H9 (cell line): Measurements from ENCODE around the gene JMJD1C. TPM values are rescaled to one million over a fixed set of nuclear protein-coding genes. Genes with fewer than 3 reads are reported as not detected.

Experiments used
- DNase-seq: peaks from one replicate; pipeline ENCODE4 v3.0.0-alpha.2; 2017
- H2AFZ ChIP-seq: one replicate; pipeline ENCODE4 v1.6.1; 2013; ENCODE audit warnings: mild to moderate bottlenecking, low read length, control low read depth, moderate library complexity
- H2AK5ac ChIP-seq: 2 replicates; pipeline ENCODE4 v1.6.1; 2013; ENCODE audit warnings: low read length, control low read depth, mixed read lengths; ENCODE audit not compliant: insufficient read length
- H2BK120ac ChIP-seq: one replicate; pipeline ENCODE4 v1.6.1; 2013; ENCODE audit warnings: low read depth, mild to moderate bottlenecking, low read length, control low read depth, inconsistent platforms; ENCODE audit not compliant: poor library complexity, severe bottlenecking
- H2BK12ac ChIP-seq: 2 replicates; pipeline ENCODE4 v1.6.1; 2013; ENCODE audit warnings: low read length, control low read depth, mixed read lengths, low read depth; ENCODE audit not compliant: insufficient read length
- H2BK15ac ChIP-seq: 2 replicates; pipeline ENCODE4 v1.6.1; 2013; ENCODE audit warnings: low read depth, low read length, control low read depth
- H2BK20ac ChIP-seq: one replicate; pipeline ENCODE4 v1.6.1; 2013; ENCODE audit warnings: low read depth, mild to moderate bottlenecking, low read length, control low read depth, inconsistent platforms; ENCODE audit not compliant: poor library complexity, severe bottlenecking
- H2BK5ac ChIP-seq: 2 replicates; pipeline ENCODE4 v1.6.1; 2013; ENCODE audit warnings: low read length, control low read depth, mixed read lengths; ENCODE audit not compliant: insufficient read length
- H3K14ac ChIP-seq: 2 replicates; pipeline ENCODE4 v1.6.1; 2013; ENCODE audit warnings: low read length, control low read depth; ENCODE audit not compliant: insufficient read depth
- H3K18ac ChIP-seq: 2 replicates; pipeline ENCODE4 v1.6.1; 2013; ENCODE audit warnings: low read depth, mild to moderate bottlenecking, mixed read lengths, low read length, control low read depth; ENCODE audit not compliant: insufficient read length
- H3K23ac ChIP-seq: 2 replicates; pipeline ENCODE4 v1.6.1; 2013; ENCODE audit warnings: low read length, control low read depth, mixed read lengths, low read depth; ENCODE audit not compliant: insufficient read length
- H3K23me2 ChIP-seq: 2 replicates; pipeline ENCODE4 v1.6.1; 2013; ENCODE audit warnings: low read depth, mild to moderate bottlenecking, mixed read lengths, low read length, control low read depth; ENCODE audit not compliant: insufficient read length, poor library complexity, severe bottlenecking
- H3K27ac ChIP-seq: 2 replicates; pipeline ENCODE4 v1.5.1; 2013; ENCODE audit warnings: low read length, control low read depth, mixed read lengths, low read depth; ENCODE audit not compliant: insufficient read length
- H3K27me3 ChIP-seq: 2 replicates; pipeline ENCODE4 v1.6.1; 2013; ENCODE audit warnings: low read length, control low read depth, inconsistent platforms; ENCODE audit not compliant: insufficient read depth
- H3K4ac ChIP-seq: 2 replicates; pipeline ENCODE4 v1.6.1; 2013; ENCODE audit warnings: low read depth, mild to moderate bottlenecking, control low read depth, inconsistent platforms, low read length, moderate library complexity
- H3K4me1 ChIP-seq: 2 replicates; pipeline ENCODE4 v1.6.1; 2013; ENCODE audit warnings: low read length, control low read depth, inconsistent platforms; ENCODE audit not compliant: insufficient read depth
- H3K4me2 ChIP-seq: 2 replicates; pipeline ENCODE4 v1.6.1; 2013; ENCODE audit warnings: low read length, control low read depth, mixed read lengths; ENCODE audit not compliant: insufficient read length, insufficient read depth
- H3K56ac ChIP-seq: 2 replicates; pipeline ENCODE4 v1.6.1; 2013; ENCODE audit warnings: low read depth, mild to moderate bottlenecking, mixed read lengths, low read length, control low read depth; ENCODE audit not compliant: insufficient read length
- H3K79me1 ChIP-seq: 2 replicates; pipeline ENCODE4 v1.6.1; 2013; ENCODE audit warnings: low read depth, mild to moderate bottlenecking, moderate library complexity, low read length, control low read depth, inconsistent platforms; ENCODE audit not compliant: insufficient read depth, poor library complexity, severe bottlenecking
- H3K79me2 ChIP-seq: 2 replicates; pipeline ENCODE4 v1.6.1; 2013; ENCODE audit warnings: low read length, control low read depth, inconsistent platforms; ENCODE audit not compliant: insufficient read depth
- H3K9ac ChIP-seq: 2 replicates; pipeline ENCODE4 v1.6.1; 2013; ENCODE audit warnings: low read length, control low read depth, mixed read lengths; ENCODE audit not compliant: insufficient read length; ENCODE audit errors: extremely low read depth
- H3K9me3 ChIP-seq: one replicate; pipeline ENCODE4 v1.6.1; 2013; ENCODE audit warnings: low read depth, low read length, inconsistent platforms; ENCODE audit not compliant: control insufficient read depth
- H3T11ph ChIP-seq: one replicate; pipeline ENCODE4 v1.6.1; 2013; ENCODE audit warnings: mild to moderate bottlenecking, low read length, control low read depth, inconsistent platforms
- H4K20me1 ChIP-seq: one replicate; pipeline ENCODE4 v1.6.1; 2013; ENCODE audit not compliant: control insufficient read depth, insufficient read length, insufficient read depth
- H4K5ac ChIP-seq: 2 replicates; pipeline ENCODE4 v1.6.1; 2013; ENCODE audit warnings: low read depth, mild to moderate bottlenecking, mixed read lengths, low read length, control low read depth; ENCODE audit not compliant: insufficient read length
- H4K8ac ChIP-seq: replicated peaks from 2 replicates; pipeline ENCODE4 v1.6.1; 2013; ENCODE audit warnings: low read length, control low read depth, mixed read lengths, low read depth; ENCODE audit not compliant: insufficient read length
- H4K91ac ChIP-seq: 2 replicates; pipeline ENCODE4 v1.6.1; 2013; ENCODE audit warnings: low read depth, mild to moderate bottlenecking, moderate library complexity, mixed read lengths, low read length, control low read depth; ENCODE audit not compliant: insufficient read length
- H3K27ac Mint-ChIP-seq, 3 experiments: 2 replicates in 2 of 3; 3 replicates in 1 of 3; pipeline ENCODE4 v1.8.0; 2020 to 2021; ENCODE audit warnings: mixed read lengths in 3 of 3, mild to moderate bottlenecking in 1 of 3, moderate library complexity in 1 of 3
- H3K27me3 Mint-ChIP-seq: 2 replicates; pipeline ENCODE4 v1.8.0; 2021; ENCODE audit warnings: low read depth, mild to moderate bottlenecking, moderate library complexity, mixed read lengths
- H3K36me3 Mint-ChIP-seq, 3 experiments: 2 replicates in 2 of 3; 3 replicates in 1 of 3; pipeline ENCODE4 v1.8.0; 2020 to 2021; ENCODE audit warnings: low read depth in 3 of 3, mixed read lengths in 3 of 3; ENCODE audit not compliant: insufficient read depth in 1 of 3
- H3K4me1 Mint-ChIP-seq, 2 experiments: 2 replicates each; pipeline ENCODE4 v1.8.0; 2020; ENCODE audit warnings: mixed read lengths in 2 of 2
- H3K4me3 Mint-ChIP-seq, 2 experiments: 2 replicates in 1 of 2; 3 replicates in 1 of 2; pipeline ENCODE4 v1.8.0; 2020 to 2021; ENCODE audit warnings: mild to moderate bottlenecking in 2 of 2, mixed read lengths in 2 of 2, moderate library complexity in 1 of 2
- H3K9me3 Mint-ChIP-seq, 2 experiments: 2 replicates in 1 of 2; 3 replicates in 1 of 2; pipeline ENCODE4 v1.8.0; 2020; ENCODE audit warnings: mild to moderate bottlenecking in 2 of 2, mixed read lengths in 2 of 2, moderate library complexity in 1 of 2
- CTCF ChIP-seq: fragments of 200-600 bp; sonication (generic); conservative IDR thresholded peaks from 3 replicates; pipeline ENCODE4 v1.8.0; 2021; ENCODE audit warnings: antibody characterized with exemption, mild to moderate bottlenecking
- WGBS: extraction: QIAGEN DNeasy Blood & Tissue Kit; methylation state at CpG from one replicate; pipeline ENCODE4 v1.1.7; 2013; ENCODE audit warnings: missing lambda C conversion rate, low lambda C conversion rate, mixed read lengths; ENCODE audit not compliant: insufficient read length; ENCODE audit errors: extremely low coverage; 5-methylcytosine and 5-hydroxymethylcytosine counted together
- total RNA-seq: library from RNA; stranded (reverse); gene quantifications from 2 replicates; pipeline ENCODE4 v1.2.1, GENCODE V29; 2021

JMJD1C gene
- total RNA-seq, 1 experiment from 2014 or later = 200 TPM

DNA sequence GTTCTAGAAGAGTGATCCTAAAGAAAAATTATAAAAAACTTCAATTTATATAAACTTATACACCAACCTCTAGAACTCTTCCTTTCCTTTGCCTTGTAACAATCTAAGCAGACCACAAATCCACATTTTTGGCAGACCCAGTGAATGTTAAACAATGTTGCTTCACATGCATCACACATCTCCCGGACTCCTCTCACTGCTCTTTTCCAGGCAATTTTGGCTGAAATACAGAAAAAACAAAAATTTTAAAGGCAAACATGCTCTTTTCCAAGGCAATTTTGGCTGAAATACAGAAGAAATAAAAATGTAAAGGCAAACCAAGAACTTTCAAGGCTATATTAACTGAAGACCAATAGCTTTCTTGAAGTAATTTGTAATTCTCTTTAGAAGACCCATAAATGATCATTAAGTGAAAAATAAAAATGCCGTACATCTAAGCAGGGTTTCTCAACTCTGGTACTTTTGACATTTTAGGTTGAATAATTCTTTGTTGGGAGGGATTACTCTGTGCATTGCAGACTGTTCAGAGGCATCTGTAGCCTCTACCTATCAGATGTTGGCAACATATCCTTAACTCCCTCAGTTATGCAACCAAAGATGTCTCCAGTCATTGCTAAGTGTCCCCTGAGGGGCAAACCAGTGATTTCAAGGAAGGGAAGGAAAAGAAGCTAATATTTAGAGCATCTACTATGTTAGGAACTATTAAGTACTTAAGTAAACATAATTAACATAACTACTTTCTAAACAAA, 268.3 kb downstream of the JMJD1C start:
- Mint-ChIP-seq H3K27ac (peak overlapping the region in 2 of 3 experiments; percentile 14 to 19; a peak in 1 of 7 replicates), H3K36me3 (peaks cover 49 to 80% (median 79%) of the 10 kb centered on the region in 3 experiments; a peak in 6 of 7 replicates)
- no peak overlapping the region for H3K4me2 ChIP-seq

More for the DNA sequence above, 268.3 kb downstream of the JMJD1C start:
- Mint-ChIP-seq H3K4me1 (peaks cover 23 to 27% of the 10 kb centered on the region in 2 experiments), H3K9me3 (no peaks in the 10 kb centered on the region), H3K27me3 (no peaks in the 10 kb centered on the region), H3K4me3 (no peak overlapping the region)
- Histone ChIP-seq H3K23ac (no peak overlapping the region), H3K23me2 (no peaks in the 10 kb centered on the region), H4K91ac (no peak overlapping the region), H3K79me2 (no peaks in the 10 kb centered on the region), H3K79me1 (no peaks in the 10 kb centered on the region), H3K18ac (no peak overlapping the region), H2AFZ (no peak overlapping the region), H3K9me3 (no peaks in the 10 kb centered on the region), H3K14ac (no peak overlapping the region), H3K27me3 (no peaks in the 10 kb centered on the region), H3K9ac (no peak overlapping the region), H3K56ac (no peak overlapping the region), H2BK120ac (no peak overlapping the region), H3K4me1 (no peaks in the 10 kb centered on the region; the same call in 1 of the 2 replicates), H4K20me1 (no peaks in the 10 kb centered on the region), H2AK5ac (no peak overlapping the region), H2BK12ac (no peak overlapping the region), H3T11ph (no peak overlapping the region), H2BK15ac (no peak overlapping the region), H2BK5ac (no peak overlapping the region), H3K4ac (no peak overlapping the region), H4K5ac (no peak overlapping the region), H2BK20ac (no peak overlapping the region), H3K27ac (no peak overlapping the region), H4K8ac (no peak overlapping the region)
- no CpG with 5 or more reads among the region's 2 CpGs for WGBS
- DNase-seq = no peak
- TF ChIP-seq CTCF = no peak
